HG03045 (cell line): ENCODE data around the gene AHSA1.
"Not testable (repeated sequence)": the region's sequence is repeated elsewhere in the genome, so short reads cannot be mapped to it uniquely, and the experiment has no call there.

Experiments
- ATAC-seq: cut with Tn5 transposase; IDR thresholded peaks from one replicate; pipeline ENCODE4 v1.9.1; 2021; ENCODE audit warnings: mild to moderate bottlenecking, moderate library complexity; ENCODE audit not compliant: unreplicated experiment

Gene AHSA1

DNA sequence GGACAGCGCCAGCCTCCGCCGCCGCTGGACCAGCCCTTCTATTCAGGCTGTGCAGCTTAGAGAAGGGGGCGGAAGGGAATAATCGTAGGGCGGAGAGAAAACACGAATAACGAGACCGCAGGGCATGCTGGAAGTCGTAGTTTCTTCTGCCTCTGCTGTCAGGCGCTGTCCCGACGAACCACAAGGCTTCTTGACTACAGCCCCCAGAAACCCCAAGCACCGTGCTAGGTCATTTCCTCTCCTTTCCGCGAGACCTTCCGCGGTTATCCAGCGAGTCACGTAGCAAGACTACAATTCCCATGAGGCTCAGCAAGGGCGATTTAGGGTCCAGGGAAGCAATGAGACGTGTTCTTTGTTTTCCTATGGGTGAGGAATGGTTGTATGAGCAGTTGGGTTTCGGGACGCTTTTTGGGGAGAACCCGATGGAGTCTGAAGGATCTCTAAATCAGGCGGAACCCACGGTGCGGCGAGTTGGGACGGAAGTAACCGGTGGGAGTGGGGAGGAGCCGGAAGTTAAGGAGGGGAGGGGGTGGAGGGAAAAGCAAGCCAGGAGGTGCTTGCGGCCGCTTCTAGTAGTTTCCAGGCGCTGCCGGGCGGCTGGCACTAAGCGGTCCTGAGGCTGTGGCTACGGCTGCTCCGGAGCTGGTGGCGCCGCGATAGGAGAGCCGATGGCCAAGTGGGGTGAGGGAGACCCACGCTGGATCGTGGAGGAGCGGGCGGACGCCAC is at the start of gene AHSA1, which contains the start of gene VIPAS39:
AHSA1 (plus strand) TSS at position 572 of the 727 bp plus-strand sequence; CDS start at position 669, 97 bp downstream.
VIPAS39 (minus strand) TSS at position 80 of the 727 bp plus-strand sequence. CDS start 3,499 bp downstream, outside the sequence.
- peak; percentile 90 for ATAC-seq

GRCh38 chr14:77409131-77409533 is 48.8 kb upstream of the AHSA1 start:
- no peak for ATAC-seq

DNA sequence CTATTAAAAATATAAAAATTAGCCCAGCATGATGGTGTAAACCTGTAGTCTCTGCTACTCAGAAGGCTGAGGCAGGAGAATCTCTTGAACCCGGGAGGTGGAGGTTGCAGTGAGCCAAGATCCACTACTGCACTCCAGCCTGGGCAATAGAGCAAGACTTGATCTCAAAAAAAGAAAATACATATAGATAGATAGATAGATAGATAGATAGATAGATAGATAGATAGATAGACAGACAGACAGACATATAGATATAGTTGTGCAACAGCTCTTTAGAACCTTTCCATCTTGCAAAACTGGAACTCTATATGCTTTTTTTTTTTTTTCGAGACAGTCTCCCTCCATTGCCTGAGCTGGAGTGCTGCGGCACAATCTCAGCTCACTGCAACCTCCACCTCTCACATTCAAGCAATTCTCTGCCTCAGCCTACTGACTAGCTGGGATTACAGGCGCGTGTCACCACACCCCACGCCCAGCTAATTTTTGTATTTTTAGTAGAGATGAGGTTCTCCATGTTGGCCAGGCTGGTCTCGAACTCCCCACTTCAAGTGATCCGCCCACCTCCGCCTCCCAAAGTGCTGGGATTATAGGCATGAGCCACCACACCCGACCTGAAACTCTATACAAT is 42.4 kb upstream of the AHSA1 start:
- not testable (repeated sequence) for ATAC-seq

DNA sequence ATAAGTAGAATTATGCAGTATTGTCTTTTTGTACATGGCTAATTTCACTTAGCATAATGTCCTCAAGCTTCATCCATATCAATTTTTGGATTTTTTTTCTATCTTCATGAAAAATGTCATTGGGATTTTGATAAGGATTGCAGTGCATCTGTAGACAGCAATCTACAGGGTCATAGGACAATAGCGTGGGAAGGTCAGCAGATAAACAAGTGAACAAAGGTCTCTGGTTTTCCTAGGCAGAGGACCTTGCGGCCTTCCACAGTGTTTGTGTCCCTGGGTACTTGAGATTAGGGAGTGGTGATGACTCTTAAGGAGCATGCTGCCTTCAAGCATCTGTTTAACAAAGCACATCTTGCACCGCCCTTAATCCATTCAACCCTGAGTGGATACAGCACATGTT is 41.8 kb upstream of the AHSA1 start:
- not testable (repeated sequence) for ATAC-seq

- no peak for ATAC-seq
These were observed 41.1 kb upstream of the AHSA1 start for GRCh38 chr14:77416836-77417235.

- ATAC-seq = no peak
These were observed 36.7 kb upstream of the AHSA1 start for GRCh38 chr14:77421201-77421600.

DNA sequence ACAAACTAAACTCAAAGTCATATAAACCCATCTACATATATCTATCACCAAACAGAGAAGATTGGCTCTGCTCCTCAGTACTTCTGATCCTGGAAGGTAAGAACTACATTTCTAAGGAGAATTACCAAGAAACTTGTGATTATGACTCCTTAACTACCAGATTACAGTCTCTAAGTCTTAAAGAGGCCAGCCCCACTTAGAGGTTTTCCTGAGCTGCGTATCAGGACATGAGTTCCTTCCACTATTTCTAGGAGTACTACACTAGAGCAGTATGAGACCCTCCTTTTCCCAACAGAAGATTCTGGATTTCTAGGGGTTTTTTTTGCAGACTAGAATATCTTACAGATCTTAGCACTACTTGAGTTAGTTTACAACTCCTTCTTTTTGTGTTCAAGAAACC is 34.5 kb upstream of the AHSA1 start, which contains the start of gene NOXRED1:
NOXRED1 (minus strand) TSS at position 101 of the 400 bp plus-strand sequence. CDS start 634 bp downstream, outside the sequence.
- ATAC-seq = no peak

DNA sequence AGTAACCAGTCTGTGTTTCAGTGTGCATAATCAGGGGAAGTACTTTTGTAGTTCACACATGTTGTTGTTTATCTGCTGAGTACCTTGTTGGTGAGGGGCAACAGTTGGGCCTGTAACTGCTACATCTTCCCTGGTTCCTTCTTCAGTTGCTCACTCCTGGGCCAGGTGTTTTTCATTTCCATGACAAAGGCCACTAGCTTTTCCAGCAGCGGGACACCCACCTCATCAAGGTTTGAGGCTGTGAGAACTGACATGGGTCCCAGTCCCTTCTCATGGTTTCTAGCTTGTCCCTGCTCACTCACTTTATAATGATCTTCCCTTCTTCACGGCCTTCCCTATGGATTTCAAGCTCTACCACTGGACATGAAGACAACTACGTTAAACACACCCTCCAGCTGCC is 33.0 kb upstream of the AHSA1 start:
- no peak for ATAC-seq

DNA sequence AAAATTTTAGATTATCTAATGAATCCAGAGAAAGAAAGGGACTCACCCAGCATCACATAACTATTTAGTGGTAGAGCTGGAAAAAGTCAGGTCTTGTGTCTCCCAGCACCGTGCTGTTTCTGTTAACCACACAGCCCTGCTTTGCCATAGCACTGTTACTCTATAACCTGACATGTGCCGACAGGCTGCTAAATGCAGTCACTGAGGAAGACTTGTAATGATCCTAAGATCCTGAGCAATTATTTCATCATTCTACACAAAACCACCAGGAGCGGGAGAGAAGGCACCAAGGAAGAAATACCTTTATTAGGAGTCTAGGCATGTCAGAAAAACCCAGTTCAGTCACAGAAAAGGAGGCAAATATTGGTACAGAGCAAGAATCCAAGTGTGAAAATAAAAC is 31.5 kb upstream of the AHSA1 start:
- ATAC-seq = no peak

DNA sequence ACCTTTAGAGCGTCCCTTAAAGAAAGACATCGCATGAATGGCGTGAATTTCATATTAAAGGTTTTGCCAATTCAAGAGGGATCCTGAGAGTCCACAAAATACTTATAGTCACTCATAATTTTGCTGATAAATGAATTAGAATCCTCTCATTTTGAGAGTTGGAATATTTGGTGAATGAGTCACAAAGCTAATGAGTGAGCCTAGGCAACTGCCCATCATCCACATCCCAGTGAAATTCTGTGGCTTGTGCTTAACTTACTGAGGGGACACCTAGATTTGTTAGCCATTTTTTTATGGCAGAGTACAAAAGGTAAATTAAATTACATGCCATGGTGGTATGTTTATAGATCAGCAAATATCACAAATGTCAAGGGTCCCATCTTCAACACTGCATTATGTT is 21.9 kb upstream of the AHSA1 start:
- no peak for ATAC-seq

- no peak for ATAC-seq
These were observed 19.3 kb upstream of the AHSA1 start for GRCh38 chr14:77438596-77438995.

GRCh38 chr14:77439861-77440260 is 18.0 kb upstream of the AHSA1 start:
- no peak for ATAC-seq

GRCh38 chr14:77442196-77442595 is 15.7 kb upstream of the AHSA1 start:
- ATAC-seq = no peak

GRCh38 chr14:77455966-77456640 is 1.8 kb upstream of the AHSA1 start:
- no peak for ATAC-seq

DNA sequence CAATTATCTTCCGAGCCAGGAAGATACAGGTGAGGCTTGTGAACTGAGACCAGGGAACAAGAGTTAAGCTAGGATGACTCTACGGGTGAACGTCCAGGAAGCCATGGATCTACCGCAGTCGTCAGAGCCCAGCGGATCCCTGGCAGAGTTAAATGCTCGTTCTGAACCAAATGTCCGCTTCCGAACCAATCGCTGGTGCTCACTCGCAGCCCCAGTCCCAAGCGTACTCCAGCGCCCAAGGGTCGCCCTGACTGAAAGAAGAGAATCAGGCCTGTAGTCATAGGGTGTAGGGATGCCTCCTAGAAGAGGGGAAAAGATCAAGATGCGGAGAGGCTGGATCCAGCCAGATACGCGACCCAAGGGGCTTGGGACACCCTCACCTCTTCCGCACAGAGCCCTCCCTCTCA is 775 bp upstream of the AHSA1 start:
- peak; percentile 20 for ATAC-seq

DNA sequence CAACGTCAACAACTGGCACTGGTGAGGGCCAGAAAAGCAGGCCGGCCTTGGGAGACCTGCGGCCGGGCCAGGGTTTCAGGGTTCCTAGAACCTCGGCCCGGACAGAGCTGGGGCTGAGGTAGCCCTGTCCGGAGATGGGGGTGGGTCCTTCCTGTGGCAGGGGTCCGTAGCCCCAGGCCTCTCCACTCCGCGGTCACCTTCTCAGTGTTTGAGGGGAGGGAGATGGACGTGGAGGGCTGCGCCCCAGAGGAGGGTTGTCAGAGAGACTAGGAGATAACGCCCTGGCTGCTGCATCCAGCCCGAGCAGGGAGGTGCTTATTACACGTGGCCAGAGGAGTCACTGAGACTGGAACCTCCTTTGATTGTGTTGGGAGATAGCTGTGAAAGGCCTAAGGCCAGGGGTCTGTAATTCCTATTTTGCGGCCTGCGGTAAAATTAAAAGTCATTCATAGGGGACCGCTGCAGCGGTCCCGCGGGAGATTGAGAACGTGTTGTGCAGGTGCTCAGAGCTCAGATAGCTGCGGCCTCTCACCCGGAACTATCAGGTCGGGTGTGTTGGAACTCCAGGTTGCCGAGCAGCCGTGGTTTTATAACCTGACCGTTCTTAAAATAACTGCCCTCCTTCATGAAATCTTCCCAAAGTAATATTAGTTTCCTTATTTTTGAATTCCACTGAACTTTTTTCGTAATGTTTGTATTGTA is 507 bp downstream of the AHSA1 start:
- ATAC-seq = peak; percentile 20

DNA sequence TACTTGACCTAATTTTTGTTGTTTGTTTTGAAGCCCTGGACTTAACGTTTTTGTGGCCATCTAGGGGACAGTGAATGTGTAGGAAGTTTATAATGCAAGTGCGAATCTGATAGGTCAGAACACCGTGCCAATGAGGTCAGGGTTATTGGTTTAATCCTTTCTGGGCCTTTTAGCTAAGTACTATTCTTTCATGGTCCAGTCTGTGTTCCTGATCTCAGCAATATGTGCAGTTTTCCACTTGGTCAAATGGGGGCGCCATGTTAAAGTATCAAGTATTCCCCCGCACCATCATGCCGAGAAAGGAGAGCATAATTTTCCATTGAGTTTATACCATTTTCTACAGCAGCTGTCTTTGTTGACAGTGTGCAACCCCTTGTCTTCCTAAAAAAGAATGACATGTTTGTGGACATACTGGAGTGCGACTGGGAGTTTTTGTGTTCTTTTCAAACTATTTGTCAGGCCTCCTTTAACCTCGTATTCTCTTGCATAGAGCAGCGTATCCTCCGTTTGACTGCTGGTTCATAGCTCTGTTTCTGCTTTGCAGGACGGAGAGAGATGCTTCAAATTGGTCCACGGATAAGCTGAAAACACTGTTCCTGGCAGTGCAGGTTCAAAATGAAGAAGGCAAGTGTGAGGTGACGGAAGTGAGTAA is 1.3 kb downstream of the AHSA1 start:
- no peak for ATAC-seq

GRCh38 chr14:77467801-77468200 is 9.9 kb downstream of the AHSA1 start:
- ATAC-seq = no peak

- no peak for ATAC-seq
These were observed 11.2 kb downstream of the AHSA1 start for GRCh38 chr14:77469067-77469505.

DNA sequence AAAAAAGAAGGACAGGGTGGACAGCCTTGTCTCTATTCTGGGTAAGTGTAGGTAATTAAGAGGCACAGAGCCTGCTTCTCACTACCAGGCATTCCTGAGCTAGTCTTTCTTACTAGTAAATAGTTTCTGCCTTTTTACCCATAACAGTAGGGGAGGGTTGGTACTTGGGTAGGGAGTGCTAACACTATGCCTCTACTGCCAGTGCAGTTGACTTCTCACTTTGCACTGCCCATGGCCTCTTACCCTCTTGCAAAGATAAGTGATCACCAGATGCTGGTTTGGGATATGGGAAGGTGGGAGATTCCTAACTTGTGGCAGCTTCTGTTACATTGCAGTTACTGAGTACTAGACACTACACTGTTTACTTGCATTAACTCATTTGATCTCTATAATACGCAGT is 11.6 kb downstream of the AHSA1 start:
- no peak for ATAC-seq
